ENCODE results near the gene REXO4.

- no peak for TF ChIP-seq ZNF17 (CRISPR knock-in tag; IDR thresholded peaks at IDR 0.05)
- no peak for TF ChIP-seq RNF2 (conservative IDR thresholded peaks at IDR 0.05; ENCODE audit: low read depth)
Observed at GRCh38 chr9:133408042-133408441, 9.8 kb downstream of the REXO4 start.
